Dorsolateral prefrontal cortex (tissue), 118 donors: ENCODE results near the gene CDC25C. TPM values are rescaled to one million over a fixed set of nuclear protein-coding genes. Genes with fewer than 3 reads are reported as not detected.

Experiments
- total RNA-seq, 120 experiments: library from RNA; stranded (reverse); gene quantifications; one replicate each; pipeline versions ENCODE4 v1.2.3 to v1.2.4, GENCODE V29; 2022

Gene CDC25C
- total RNA-seq, 120 experiments from 2014 or later, result 0.23 to 1.5 (median 0.50) TPM; not detected in 77

Other genes starting within 250 kb of the CDC25C start
- gene WNT8A, start 247.8 kb downstream of the CDC25C start, total RNA-seq, result 1 to 10 TPM in 9 of 120 experiments, under 1 TPM in 68, not detected in 43; 0.28 to 1.5 (median 0.52) TPM
- gene NME5, start 192.4 kb downstream of the CDC25C start, total RNA-seq, result 10 to 100 TPM; 12.9 to 48.5 (median 31.0) TPM
- gene BRD8, start 153.2 kb downstream of the CDC25C start, total RNA-seq, result 100 to 1,000 TPM in 71 of 120 experiments, 10 to 100 TPM in 49; 75.7 to 137 (median 102) TPM
- gene KIF20A, start 152.7 kb downstream of the CDC25C start, total RNA-seq, result 1 to 10 TPM in 2 of 120 experiments, under 1 TPM in 16, not detected in 102; 0.16 to 1.9 (median 0.61) TPM
- gene CDC23, start 118.5 kb downstream of the CDC25C start, total RNA-seq, result 10 to 100 TPM; 17.3 to 35.9 (median 25.7) TPM
- under 1 TPM in 24 of 120 experiments, not detected in 96; 0.14 to 0.78 (median 0.35) TPM for gene GFRA3, start 57.2 kb downstream of the CDC25C start, total RNA-seq
- 10 to 100 TPM; 31.8 to 57.6 (median 42.1) TPM for gene FAM53C, start 6.5 kb upstream of the CDC25C start, total RNA-seq
- gene KDM3B, start 20.9 kb upstream of the CDC25C start, total RNA-seq, result 10 to 100 TPM; 50.2 to 81.2 (median 66.4) TPM
- 100 to 1,000 TPM in 119 of 120 experiments, 10 to 100 TPM in 1; 68.4 to 279 (median 196) TPM for gene REEP2, start 107.3 kb upstream of the CDC25C start, total RNA-seq
- gene EGR1, start 133.7 kb upstream of the CDC25C start, total RNA-seq, result 100 to 1,000 TPM in 3 of 120 experiments, 10 to 100 TPM in 112, 1 to 10 TPM in 5; 6.0 to 163 (median 19.8) TPM
- gene ETF1, start 211.4 kb upstream of the CDC25C start, total RNA-seq, result 10 to 100 TPM; 35.2 to 73.6 (median 57.5) TPM
- gene HSPA9, start 243.6 kb upstream of the CDC25C start, total RNA-seq, result 100 to 1,000 TPM; 167 to 280 (median 215) TPM